Activated naive CD8-positive, alpha-beta T cell treated with anti-CD3 and anti-CD28 coated beads for 36 hours (primary cell): ENCODE results near the gene LILRB2. TPM values are rescaled to one million over a fixed set of nuclear protein-coding genes. Genes with fewer than 3 reads are reported as not detected.
"Not testable (repeated sequence)": the region's sequence is repeated elsewhere in the genome, so short reads cannot be mapped to it uniquely, and the experiment has no call there.

Source experiments
- DNase-seq: peaks from one replicate; pipeline ENCODE4 v3.0.0; 2021
- H3K27ac Mint-ChIP-seq: one replicate; pipeline ENCODE4 v1.8.0; 2022; ENCODE audit warnings: mild to moderate bottlenecking, moderate library complexity, mixed read lengths
- H3K27me3 Mint-ChIP-seq: one replicate; pipeline ENCODE4 v1.8.0; 2022; ENCODE audit warnings: mild to moderate bottlenecking, mixed read lengths
- H3K36me3 Mint-ChIP-seq: one replicate; pipeline ENCODE4 v1.8.0; 2021; ENCODE audit warnings: mild to moderate bottlenecking, mixed read lengths
- H3K4me1 Mint-ChIP-seq: one replicate; pipeline ENCODE4 v1.8.0; 2021; ENCODE audit warnings: mixed read lengths
- H3K4me3 Mint-ChIP-seq: one replicate; pipeline ENCODE4 v1.8.0; 2022; ENCODE audit warnings: mild to moderate bottlenecking, moderate library complexity, mixed read lengths
- H3K9me3 Mint-ChIP-seq: one replicate; pipeline ENCODE4 v1.8.0; 2022; ENCODE audit warnings: mixed read lengths
- total RNA-seq, 2 experiments: library from RNA; stranded (reverse); gene quantifications; one replicate each; pipeline ENCODE4 v1.2.3, GENCODE V29; 2021

LILRB2 gene
- not detected for total RNA-seq

DNA sequence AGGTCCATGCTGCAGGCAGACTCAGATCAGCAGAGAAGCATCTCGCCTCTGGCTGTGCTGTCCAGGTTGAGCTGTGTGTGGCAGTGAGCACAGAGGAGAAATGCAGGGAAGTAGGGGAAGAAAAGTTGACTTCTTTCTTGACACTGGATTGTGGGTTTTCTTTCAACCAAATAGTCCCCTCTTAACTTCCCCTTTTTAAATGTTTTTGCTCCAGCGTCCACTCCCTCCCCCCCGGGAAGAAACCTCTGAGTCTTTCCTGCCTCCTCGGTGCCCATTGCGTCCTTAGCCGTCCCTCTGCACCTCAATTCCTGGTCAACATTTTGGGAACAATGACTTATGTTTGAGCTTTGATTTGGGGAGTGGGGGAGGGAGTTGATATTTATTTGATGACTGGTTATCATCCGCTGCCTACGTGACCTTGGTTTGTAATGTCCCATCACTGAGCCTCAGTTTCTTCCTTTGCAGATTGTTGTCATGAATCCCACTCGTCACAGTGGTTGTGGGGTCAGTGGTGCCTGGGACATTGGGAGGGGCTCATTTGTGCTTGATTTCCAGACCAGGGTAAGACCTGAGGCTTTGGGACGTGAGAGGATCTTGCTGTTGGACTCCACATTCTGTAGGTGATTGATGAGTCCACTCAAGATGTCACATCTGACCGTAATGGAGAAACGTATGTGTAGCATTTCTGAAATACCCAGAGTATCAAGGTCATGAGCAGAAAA is at the start of gene LILRB2:
Gene LILRB2, minus strand, starts transcription at position 104 of the 722 bp plus-strand sequence. CDS start 614 bp downstream, outside the sequence.
- no peak for DNase-seq
- Mint-ChIP-seq H3K36me3 (no peaks in the 10 kb centered on the region), H3K4me1 (peaks cover 5% of the 10 kb centered on the region), H3K27me3 (peaks cover 34% of the 10 kb centered on the region), H3K9me3 (no peaks in the 10 kb centered on the region), H3K27ac (no peak within 1 kb of the TSS), H3K4me3 (no peak within 1 kb of the TSS)

DNA sequence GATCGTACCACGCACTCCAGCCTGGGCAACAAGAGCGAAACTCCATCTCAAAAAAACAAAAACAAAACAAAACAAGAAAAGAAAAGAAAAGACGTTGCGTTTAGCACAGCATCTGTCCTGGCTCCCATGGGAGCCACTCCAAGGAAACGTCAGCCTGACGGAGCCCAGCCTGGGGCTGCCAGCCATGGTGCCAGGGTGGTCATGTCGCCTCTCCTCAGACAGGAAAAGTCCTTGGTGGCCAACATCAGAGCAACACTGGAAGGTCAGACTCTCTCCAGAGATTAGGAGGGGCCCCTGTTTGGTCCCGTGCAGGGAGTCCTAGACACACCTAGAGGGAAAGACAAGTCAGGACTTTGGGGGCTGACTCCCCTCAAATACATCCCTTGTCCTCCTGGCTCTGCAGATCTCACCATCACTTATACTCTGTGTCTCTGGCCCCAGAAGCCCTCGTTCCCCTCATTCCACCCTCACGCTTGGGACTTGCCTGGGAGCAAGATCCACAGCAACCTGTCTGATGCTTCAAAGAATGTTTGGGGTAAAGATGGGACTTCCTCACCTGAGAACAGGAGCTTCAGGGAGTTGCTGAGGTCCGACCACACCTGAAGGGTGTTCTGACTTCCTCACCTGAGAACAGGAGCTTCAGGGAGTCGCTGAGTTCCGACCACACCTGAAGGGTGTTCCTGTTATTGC is 48.7 kb upstream of the LILRB2 start:
- Mint-ChIP-seq H3K9me3 (peaks cover 6% of the 10 kb centered on the region), H3K27me3 (peaks cover 4% of the 10 kb centered on the region), H3K36me3 (peaks cover 7% of the 10 kb centered on the region), H3K4me3 (no peak overlapping the region), H3K4me1 (peaks cover 25% of the 10 kb centered on the region), H3K27ac (no peak overlapping the region)
- no peak for DNase-seq

DNA sequence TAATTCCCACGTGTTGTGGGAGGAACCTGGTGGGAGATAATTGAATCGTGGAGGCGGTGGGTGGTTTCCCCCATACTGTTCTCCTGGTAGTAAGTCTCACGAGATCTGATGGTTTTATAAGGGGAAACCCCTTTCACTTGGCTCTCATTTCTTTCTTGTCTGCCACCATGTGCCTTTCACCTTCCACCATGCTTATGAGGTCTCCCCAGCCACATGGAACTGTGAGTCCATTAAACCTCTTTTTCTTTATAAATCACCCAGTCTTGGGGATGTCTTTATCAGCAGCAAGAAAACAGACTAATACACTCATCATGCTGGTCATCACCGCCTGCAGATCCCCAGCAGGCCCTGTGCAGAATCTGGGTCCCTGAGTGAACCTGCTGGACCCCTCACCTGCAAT is 47.9 kb upstream of the LILRB2 start:
- H3K4me1 Mint-ChIP-seq: peaks cover 25% of the 10 kb centered on the region
- not testable (repeated sequence) for H3K9me3 Mint-ChIP-seq, H3K27ac Mint-ChIP-seq, H3K27me3 Mint-ChIP-seq, H3K4me3 Mint-ChIP-seq, H3K36me3 Mint-ChIP-seq, DNase-seq

GRCh38 chr19:54325631-54326030 is 44.7 kb upstream of the LILRB2 start:
- Mint-ChIP-seq H3K27ac (no peak overlapping the region), H3K4me3 (no peak overlapping the region), H3K36me3 (peaks cover 7% of the 10 kb centered on the region), H3K4me1 (peaks cover 25% of the 10 kb centered on the region), H3K9me3 (peaks cover 6% of the 10 kb centered on the region), H3K27me3 (peaks cover 4% of the 10 kb centered on the region)
- no peak for DNase-seq

DNA sequence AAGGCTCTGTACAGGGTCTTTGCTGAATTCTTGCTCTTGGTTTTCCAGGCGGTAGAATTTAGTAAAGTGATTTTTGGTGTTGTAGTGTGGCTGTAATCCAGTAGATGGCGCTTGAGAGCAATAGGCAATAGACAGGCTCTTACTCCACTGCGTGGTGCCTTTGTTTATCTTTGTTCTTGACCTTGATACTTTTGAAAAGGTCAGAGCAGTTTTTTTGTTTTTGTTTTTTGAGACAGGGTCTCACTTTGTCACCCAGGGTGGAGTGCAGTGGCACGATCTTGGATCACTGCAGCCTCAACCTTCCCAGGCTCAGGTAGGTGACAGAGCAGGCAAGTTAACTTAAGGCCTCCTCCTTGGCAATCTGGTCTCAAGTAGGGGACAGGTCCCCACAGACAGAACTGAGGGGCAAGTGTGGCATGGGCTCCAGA is 44.3 kb upstream of the LILRB2 start:
- Mint-ChIP-seq H3K4me3 (no peak overlapping the region), H3K27ac (no peak overlapping the region), H3K36me3 (peaks cover 7% of the 10 kb centered on the region), H3K9me3 (peaks cover 6% of the 10 kb centered on the region), H3K27me3 (peaks cover 4% of the 10 kb centered on the region), H3K4me1 (peaks cover 25% of the 10 kb centered on the region)
- DNase-seq: peak; percentile 26

DNA sequence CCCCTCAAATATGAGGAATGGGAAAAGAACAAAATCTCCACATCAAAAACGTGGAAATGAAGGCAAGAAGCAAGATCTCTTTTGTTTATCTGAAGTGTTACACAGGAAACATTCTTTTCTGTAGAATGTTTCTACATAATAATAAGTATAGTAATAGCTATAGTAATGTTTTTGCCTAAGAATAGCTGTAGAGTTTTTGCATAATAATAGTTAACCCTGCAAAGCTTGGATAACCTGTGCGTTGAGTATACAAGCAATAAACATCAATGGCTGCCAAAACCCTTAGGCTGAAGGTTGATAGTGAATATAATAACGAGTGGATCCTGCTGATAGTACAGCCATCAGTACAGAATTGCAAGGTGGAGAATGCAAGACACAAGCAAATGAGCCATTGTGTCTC is 43.2 kb upstream of the LILRB2 start:
- H3K4me3 Mint-ChIP-seq: no peak overlapping the region
- peaks cover 7% of the 10 kb centered on the region for H3K36me3 Mint-ChIP-seq
- no peak overlapping the region for H3K27ac Mint-ChIP-seq
- no peak for DNase-seq
- H3K27me3 Mint-ChIP-seq: peaks cover 6% of the 10 kb centered on the region
- H3K4me1 Mint-ChIP-seq: peaks cover 25% of the 10 kb centered on the region
- H3K9me3 Mint-ChIP-seq: peaks cover 6% of the 10 kb centered on the region

GRCh38 chr19:54322934-54323333 is 42.0 kb upstream of the LILRB2 start:
- DNase-seq, H3K4me3 Mint-ChIP-seq, H3K36me3 Mint-ChIP-seq, H3K9me3 Mint-ChIP-seq, H3K27ac Mint-ChIP-seq, H3K27me3 Mint-ChIP-seq: not testable (repeated sequence)
- H3K4me1 Mint-ChIP-seq: peaks cover 17% of the 10 kb centered on the region

DNA sequence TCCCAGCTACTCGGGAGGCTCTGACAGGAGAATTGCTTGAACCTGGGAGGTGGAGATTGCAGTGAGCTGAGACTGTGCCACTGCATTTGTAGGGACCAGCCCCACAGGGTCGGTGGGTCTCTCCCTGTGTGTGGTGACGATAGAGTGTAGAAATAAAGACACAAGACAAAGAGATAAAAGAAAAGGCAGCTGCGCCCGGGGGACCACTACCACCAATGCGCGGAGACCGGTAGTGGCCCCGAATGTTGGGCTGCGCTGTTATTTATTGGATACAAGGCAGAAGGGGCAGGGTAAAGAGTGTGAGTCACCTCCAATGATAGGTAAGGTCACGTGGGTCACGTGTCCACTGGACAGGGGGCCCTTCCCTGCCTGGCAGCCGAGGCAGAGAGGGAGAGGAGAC is 41.4 kb upstream of the LILRB2 start:
- H3K4me1 Mint-ChIP-seq: peaks cover 13% of the 10 kb centered on the region
- not testable (repeated sequence) for DNase-seq, H3K36me3 Mint-ChIP-seq, H3K27ac Mint-ChIP-seq, H3K9me3 Mint-ChIP-seq, H3K4me3 Mint-ChIP-seq
- peaks cover 10% of the 10 kb centered on the region for H3K27me3 Mint-ChIP-seq

- Mint-ChIP-seq H3K4me1 (peaks cover 3% of the 10 kb centered on the region), H3K36me3 (no peaks in the 10 kb centered on the region), H3K9me3 (no peaks in the 10 kb centered on the region), H3K4me3 (no peak overlapping the region), H3K27ac (no peak overlapping the region), H3K27me3 (peaks cover 16% of the 10 kb centered on the region)
- no peak for DNase-seq
These were observed 39.2 kb upstream of the LILRB2 start for GRCh38 chr19:54319892-54320670.

- no peak overlapping the region for H3K4me3 Mint-ChIP-seq
- DNase-seq: no peak
- no peak overlapping the region for H3K27ac Mint-ChIP-seq
- no peaks in the 10 kb centered on the region for H3K36me3 Mint-ChIP-seq
- no peaks in the 10 kb centered on the region for H3K9me3 Mint-ChIP-seq
- H3K27me3 Mint-ChIP-seq: peaks cover 20% of the 10 kb centered on the region
- no peaks in the 10 kb centered on the region for H3K4me1 Mint-ChIP-seq
These were observed 38.1 kb upstream of the LILRB2 start for GRCh38 chr19:54319049-54319448.

GRCh38 chr19:54317965-54318240 is 37.0 kb upstream of the LILRB2 start:
- H3K27ac Mint-ChIP-seq: no peak overlapping the region
- no peaks in the 10 kb centered on the region for H3K4me1 Mint-ChIP-seq
- H3K4me3 Mint-ChIP-seq: no peak overlapping the region
- H3K36me3 Mint-ChIP-seq: no peaks in the 10 kb centered on the region
- no peak for DNase-seq
- no peaks in the 10 kb centered on the region for H3K9me3 Mint-ChIP-seq
- peaks cover 29% of the 10 kb centered on the region for H3K27me3 Mint-ChIP-seq

DNA sequence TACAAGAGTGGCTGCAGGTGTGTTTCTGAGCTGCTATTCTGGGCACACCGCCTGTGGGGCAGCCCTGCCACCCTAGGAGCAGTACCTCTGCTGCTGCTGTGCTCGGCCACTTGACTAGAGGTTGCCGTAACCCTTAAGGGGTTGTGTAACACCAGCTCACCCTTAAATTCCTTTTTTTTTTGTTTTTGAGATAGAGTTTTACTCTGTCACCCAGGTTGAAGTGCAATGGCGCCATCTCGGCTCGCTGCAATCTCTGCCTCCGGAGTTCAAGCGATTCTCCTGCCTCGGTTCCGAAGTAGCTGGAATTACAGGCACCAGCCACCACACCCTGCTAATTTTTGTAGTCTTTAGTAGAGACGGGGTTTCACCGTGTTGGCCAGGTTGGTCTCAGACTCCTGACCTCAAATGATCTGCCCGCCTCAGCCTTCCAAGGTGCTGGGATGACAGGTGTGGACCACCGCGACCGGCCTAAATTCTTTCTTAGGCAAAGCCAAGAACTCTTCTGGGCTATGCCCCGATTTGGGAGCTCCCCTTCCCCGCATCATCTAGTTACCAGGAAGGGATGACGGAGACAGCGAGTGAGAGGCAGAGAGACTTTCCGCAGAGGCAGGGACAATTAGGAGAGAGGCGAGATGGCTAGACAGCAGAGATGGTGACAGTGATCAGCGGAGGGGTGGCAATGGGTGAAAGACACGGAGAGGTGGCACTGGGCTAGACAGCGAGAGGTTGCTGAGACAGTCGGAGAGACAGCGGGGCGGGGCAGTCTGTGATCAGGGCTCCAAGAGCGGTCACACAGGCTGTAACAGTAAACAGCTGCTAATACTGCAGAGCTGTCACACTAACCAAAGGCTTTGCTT is 36.4 kb upstream of the LILRB2 start:
- no peak overlapping the region for H3K27ac Mint-ChIP-seq
- no peak for DNase-seq
- no peaks in the 10 kb centered on the region for H3K36me3 Mint-ChIP-seq
- peaks cover 34% of the 10 kb centered on the region for H3K27me3 Mint-ChIP-seq
- H3K4me1 Mint-ChIP-seq: no peaks in the 10 kb centered on the region
- H3K4me3 Mint-ChIP-seq: no peak overlapping the region
- H3K9me3 Mint-ChIP-seq: no peaks in the 10 kb centered on the region

DNA sequence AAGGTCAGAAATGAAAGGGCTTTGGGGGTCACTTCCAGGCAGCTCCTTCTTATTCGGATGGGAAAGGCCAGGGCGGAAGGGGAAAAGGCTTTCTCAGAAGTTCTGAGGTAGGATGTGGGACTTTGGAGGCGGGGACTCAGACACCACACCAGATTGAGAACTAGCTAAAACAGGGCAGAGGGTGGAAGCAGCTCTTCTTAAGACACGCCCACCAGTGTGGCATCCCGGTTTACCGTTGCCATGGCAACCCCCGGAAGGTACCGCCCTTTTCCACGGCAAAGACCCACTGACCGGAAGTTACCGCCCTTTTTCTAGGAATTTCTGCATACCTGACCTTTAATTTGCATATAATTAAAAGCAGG is 35.8 kb upstream of the LILRB2 start:
- Mint-ChIP-seq H3K36me3 (no peaks in the 10 kb centered on the region), H3K4me1 (no peaks in the 10 kb centered on the region), H3K27ac (no peak overlapping the region), H3K9me3 (no peaks in the 10 kb centered on the region), H3K4me3 (no peak overlapping the region), H3K27me3 (peaks cover 40% of the 10 kb centered on the region)
- no peak for DNase-seq

DNA sequence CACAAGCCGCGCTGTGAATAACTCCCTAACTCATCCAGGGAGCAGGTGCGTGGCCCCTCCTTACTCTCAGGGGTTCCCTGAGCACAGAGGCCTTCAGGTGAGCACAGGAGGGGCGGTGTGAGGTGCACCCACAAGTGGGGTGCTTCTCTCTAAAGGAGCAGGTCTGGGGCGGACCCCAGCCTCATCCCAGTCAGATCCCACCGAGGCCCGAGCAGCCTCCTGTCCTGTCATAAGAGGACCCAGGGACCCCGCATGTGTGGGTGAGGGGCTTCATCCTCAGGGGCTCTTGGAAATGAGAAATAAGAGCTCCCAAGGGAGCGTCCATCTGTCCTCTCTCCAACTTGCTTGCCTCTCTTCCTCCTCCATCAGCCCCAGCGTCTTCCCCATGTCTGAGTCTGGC is 35.0 kb upstream of the LILRB2 start:
- H3K27ac Mint-ChIP-seq: no peak overlapping the region
- H3K36me3 Mint-ChIP-seq: no peaks in the 10 kb centered on the region
- no peak overlapping the region for H3K4me3 Mint-ChIP-seq
- H3K27me3 Mint-ChIP-seq: peaks cover 45% of the 10 kb centered on the region
- no peak for DNase-seq
- no peaks in the 10 kb centered on the region for H3K9me3 Mint-ChIP-seq
- H3K4me1 Mint-ChIP-seq: no peaks in the 10 kb centered on the region
